H1 (cell line): ENCODE results near the gene SFTPB. TPM values are rescaled to one million over a fixed set of nuclear protein-coding genes. Genes with fewer than 3 reads are reported as not detected.

ENCODE experiments used
- SUZ12 ChIP-seq: fragments of 200-600 bp; sonication (generic); IDR thresholded peaks from 2 replicates; pipeline ENCODE4 v1.6.1; 2012; ENCODE audit warnings: mild to moderate bottlenecking, inconsistent platforms, low read length, moderate library complexity, mixed read lengths
- polyA plus RNA-seq, 7 experiments: library from polyadenylated mRNA; depleted of rRNA in 3 of 7; stranded (reverse) in 5 of 7; unstranded in 2 of 7; fragments of >200 nt in 5 of 7; fragments of 200-250 nt in 2 of 7; gene quantifications; 1 replicate in 5 of 7; 2 replicates in 1 of 7; 4 replicates in 1 of 7; pipeline versions ENCODE4 v1.2.1 to v1.2.3, GENCODE V29; 2011 to 2013; ENCODE audit warnings: missing spikeins in 2 of 7, mixed read lengths in 2 of 7
- total RNA-seq: library from RNA; stranded (reverse); fragmentation: NEBNext Ultra II Directional; extraction: Animal tissue kit (Norgen Biotek cat#: 25700); gene quantifications from 2 replicates; pipeline ENCODE4 v1.2.1, GENCODE V29; 2021

Gene SFTPB
- total and polyA plus RNA-seq, 2 of the 8 experiments (the other 6 are each of a cell fraction or from before 2014, with no cell fraction given): not detected

GRCh38 chr2:85710687-85711577 lies 42.9 kb upstream of the SFTPB start (continued):
- no peak for TF ChIP-seq SUZ12
